Islet precursor cell (in vitro differentiated cells): ENCODE results near the gene SLC8B1.

Source experiments
- DNase-seq: peaks from one replicate; pipeline ENCODE4 v3.0.0-alpha.2; 2018

SLC8B1 gene

GRCh38 chr12:113292091-113292490, 42.8 kb downstream of the SLC8B1 start:
- DNase-seq, result no peak

- no peak for DNase-seq
Observed at GRCh38 chr12:113291586-113291985, 43.3 kb downstream of the SLC8B1 start.

GRCh38 chr12:113290506-113290905, 44.4 kb downstream of the SLC8B1 start:
- no peak for DNase-seq

- DNase-seq, result no peak
Observed at GRCh38 chr12:113289361-113289760, 45.5 kb downstream of the SLC8B1 start.

- no peak for DNase-seq
Observed at GRCh38 chr12:113287899-113288282, 47.0 kb downstream of the SLC8B1 start.

GRCh38 chr12:113287146-113287898, 47.6 kb downstream of the SLC8B1 start:
- DNase-seq, result no peak

GRCh38 chr12:113286712-113287111, 48.2 kb downstream of the SLC8B1 start:
- no peak for DNase-seq

GRCh38 chr12:113285679-113286610, 49.0 kb downstream of the SLC8B1 start:
- peak; percentile 52 for DNase-seq

GRCh38 chr12:113284751-113285150, 50.2 kb downstream of the SLC8B1 start:
- DNase-seq, result peak; percentile 48

GRCh38 chr12:113278633-113279032, 56.3 kb downstream of the SLC8B1 start:
- peak; percentile 54 for DNase-seq

GRCh38 chr12:113278141-113278540, 56.8 kb downstream of the SLC8B1 start:
- peak; percentile 48 for DNase-seq

GRCh38 chr12:113277511-113277910, 57.4 kb downstream of the SLC8B1 start:
- DNase-seq, result peak; percentile 46

GRCh38 chr12:113276946-113277500, 57.9 kb downstream of the SLC8B1 start:
- peak; percentile 49 for DNase-seq

GRCh38 chr12:113276306-113276705, 58.6 kb downstream of the SLC8B1 start:
- peak; percentile 62 for DNase-seq

GRCh38 chr12:113274848-113275247, 60.1 kb downstream of the SLC8B1 start:
- DNase-seq, result no peak

- peak; percentile 62 for DNase-seq
Observed at GRCh38 chr12:113273053-113273725, 61.7 kb downstream of the SLC8B1 start.

- DNase-seq, result peak; percentile 86
Observed at GRCh38 chr12:113271853-113272561, 62.9 kb downstream of the SLC8B1 start.

GRCh38 chr12:113271466-113271852, 63.5 kb downstream of the SLC8B1 start:
- no peak for DNase-seq

GRCh38 chr12:113270709-113271009, 64.2 kb downstream of the SLC8B1 start:
- no peak for DNase-seq

- no peak for DNase-seq
Observed at GRCh38 chr12:113269257-113269943, 65.5 kb downstream of the SLC8B1 start.

- DNase-seq, result peak; percentile 55
Observed at GRCh38 chr12:113268621-113269020, 66.3 kb downstream of the SLC8B1 start.

GRCh38 chr12:113268136-113268535, 66.8 kb downstream of the SLC8B1 start:
- DNase-seq, result peak; percentile 46
